Measurements from ENCODE around the gene CRISP1. TPM values are rescaled to one million over a fixed set of nuclear protein-coding genes. Genes with fewer than 3 reads are reported as not detected.
"Not testable (repeated sequence)": the region's sequence is repeated elsewhere in the genome, so short reads cannot be mapped to it uniquely, and the experiment has no call there.

The CRISP1 gene
- total RNA-seq, 1 donor from 2014 or later, result not detected

- DNase-seq (no peak), ATAC-seq (no peak)
- intact Hi-C loops (cut with micrococcal nuclease), result loop anchor here (10.0 kb wide), 1 partner anchor 313 kb away; no protein-coding TSS in a partner anchor
Observed at GRCh38 chr6:49847673-49848072, 18.7 kb downstream of the CRISP1 start.

DNA sequence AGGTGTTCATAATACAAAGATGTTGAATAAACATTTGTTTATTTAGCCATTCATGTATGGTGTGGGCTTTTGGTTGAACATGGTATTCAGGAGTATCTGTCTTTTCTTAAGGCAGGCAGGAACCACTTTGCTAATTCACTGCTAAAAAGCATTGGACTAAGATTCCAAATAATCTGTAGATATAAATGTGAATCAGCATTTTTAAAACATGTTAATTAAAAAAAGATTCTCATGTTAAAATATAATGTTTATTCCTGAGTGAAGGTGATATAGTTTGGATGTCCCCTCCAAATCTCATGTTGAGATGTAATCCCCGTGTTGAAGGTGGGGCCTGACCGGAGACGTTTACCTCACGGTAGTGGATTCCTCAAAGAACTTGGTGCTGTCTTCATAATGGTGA, 19.3 kb downstream of the CRISP1 start:
- no peak for DNase-seq
- ATAC-seq, result no peak
- intact Hi-C loops (cut with micrococcal nuclease), result loop anchor here (10.0 kb wide), 1 partner anchor 312 kb away; no protein-coding TSS in a partner anchor

GRCh38 chr6:49841424-49841823, 24.9 kb downstream of the CRISP1 start:
- intact Hi-C loops (cut with micrococcal nuclease), result loop anchor here (10.0 kb wide), 1 partner anchor 307 kb away; no protein-coding TSS in a partner anchor
- ATAC-seq (no peak), DNase-seq (no peak)

GRCh38 chr6:49839957-49840356, 26.4 kb downstream of the CRISP1 start:
- intact Hi-C loops (cut with micrococcal nuclease), result loop anchor here (10.0 kb wide), 1 partner anchor 305 kb away; no protein-coding TSS in a partner anchor
- DNase-seq, result no peak

GRCh38 chr6:49839162-49839561, 27.2 kb downstream of the CRISP1 start:
- no peak for DNase-seq
- no peak for ATAC-seq
- intact Hi-C loops (cut with micrococcal nuclease), result no loop called here

More at GRCh38 chr6:49839957-49840356, 26.4 kb downstream of the CRISP1 start:
- no peak for ATAC-seq

DNA sequence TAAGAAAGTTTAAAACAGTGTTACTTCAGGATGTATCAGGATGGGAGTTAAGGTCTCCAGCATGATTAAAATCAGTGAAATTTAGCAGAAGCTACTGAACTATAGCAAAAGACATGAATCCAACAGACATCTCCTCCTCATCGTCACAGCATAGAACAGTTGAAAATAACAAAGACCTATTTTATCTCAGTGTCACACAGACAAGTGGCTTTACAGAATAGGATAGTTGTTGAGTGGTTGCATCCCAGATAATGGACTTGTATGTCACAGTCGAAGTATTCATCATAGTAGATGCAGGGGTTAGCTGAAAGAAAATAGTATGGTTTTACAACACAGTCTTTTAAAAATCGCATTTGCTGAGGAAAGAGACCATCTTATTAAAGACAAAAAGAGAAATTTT, 31.2 kb downstream of the CRISP1 start:
- ATAC-seq (no peak), DNase-seq (no peak)
- intact Hi-C loops (cut with micrococcal nuclease), result no loop called here

DNA sequence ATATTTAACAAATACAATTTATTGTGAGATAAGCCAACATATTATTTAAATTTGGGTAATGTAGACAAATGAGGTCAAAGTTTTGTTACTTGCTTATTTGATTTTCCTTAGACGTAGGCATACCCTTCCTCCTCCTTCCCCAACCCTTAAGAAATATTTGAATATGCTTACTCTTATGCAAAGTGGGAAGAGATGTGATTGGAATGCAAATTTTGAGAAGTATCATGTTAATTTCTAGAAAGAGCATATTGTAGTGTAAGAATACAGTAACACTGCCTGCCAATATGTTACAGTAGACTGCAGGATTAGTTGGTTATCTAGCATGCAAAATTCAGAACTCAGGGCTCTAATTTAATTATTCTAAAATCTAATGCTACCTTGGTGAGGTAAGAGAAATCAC, 32.9 kb downstream of the CRISP1 start:
- DNase-seq (no peak), ATAC-seq (no peak)
- intact Hi-C loops (cut with micrococcal nuclease), result no loop called here

- no peak for DNase-seq
- intact Hi-C loops (cut with micrococcal nuclease), result no loop called here
Observed at GRCh38 chr6:49826743-49827406, 39.5 kb downstream of the CRISP1 start.

DNA sequence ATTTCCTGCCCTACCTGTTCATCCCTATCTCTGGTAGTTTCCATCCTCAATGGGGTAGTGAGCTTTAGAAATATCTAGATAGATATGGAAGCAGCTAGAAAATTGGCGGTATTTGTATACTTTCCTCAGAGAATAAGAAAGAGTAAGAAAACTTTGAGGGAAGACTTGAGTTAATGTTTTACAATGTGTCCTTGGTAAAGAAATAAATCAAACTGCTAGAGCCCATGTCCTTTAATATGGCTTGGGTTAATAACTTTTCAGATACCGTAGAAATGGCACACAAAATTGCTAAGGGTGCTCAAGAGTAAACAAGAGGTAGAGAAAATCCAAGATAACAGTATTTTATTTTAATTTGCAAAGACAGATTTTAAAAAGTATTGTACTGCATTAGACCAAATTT, 51.2 kb downstream of the CRISP1 start:
- ATAC-seq (no peak), DNase-seq (no peak)
- intact Hi-C loops (cut with micrococcal nuclease), result no loop called here

More at GRCh38 chr6:49826743-49827406, 39.5 kb downstream of the CRISP1 start:
- ATAC-seq, result no peak

- no peak for ATAC-seq
- no peak for DNase-seq
- intact Hi-C loops (cut with micrococcal nuclease), result no loop called here
Observed at GRCh38 chr6:49813248-49813647, 53.1 kb downstream of the CRISP1 start.

DNA sequence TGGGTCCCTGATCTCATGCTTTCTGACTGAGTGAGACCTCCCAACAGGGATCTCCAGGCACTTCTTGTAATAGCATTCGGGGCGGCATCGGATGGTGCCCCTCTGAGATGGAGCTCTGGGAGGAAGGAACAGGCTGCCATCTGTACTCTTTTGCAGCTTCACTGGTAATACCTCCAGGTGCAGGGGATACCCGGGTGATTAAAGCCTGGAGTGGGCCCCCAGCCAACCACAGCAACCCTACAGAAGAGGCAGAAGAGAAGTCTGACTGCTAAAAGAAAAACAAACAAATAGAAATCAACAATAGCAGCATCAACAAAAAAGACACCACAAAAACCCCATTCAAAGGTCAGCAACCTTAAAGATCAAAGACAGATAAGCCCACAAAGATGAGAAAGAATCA, 60.2 kb downstream of the CRISP1 start:
- ATAC-seq, result no peak
- no peak for DNase-seq
- intact Hi-C loops (cut with micrococcal nuclease), result no loop called here

GRCh38 chr6:49805246-49805645, 61.1 kb downstream of the CRISP1 start:
- DNase-seq (no peak), ATAC-seq (no peak)
- intact Hi-C loops (cut with micrococcal nuclease), result no loop called here

- intact Hi-C loops (cut with micrococcal nuclease), result no loop called here
- no peak for ATAC-seq
Observed at GRCh38 chr6:49801525-49801924, 64.8 kb downstream of the CRISP1 start.

GRCh38 chr6:49799090-49799489, 67.2 kb downstream of the CRISP1 start:
- no peak for ATAC-seq

More at GRCh38 chr6:49801525-49801924, 64.8 kb downstream of the CRISP1 start:
- no peak for DNase-seq

GRCh38 chr6:49796842-49797455, 69.4 kb downstream of the CRISP1 start:
- ATAC-seq; intact Hi-C loops (cut with micrococcal nuclease); DNase-seq: not testable (repeated sequence)

More at GRCh38 chr6:49799090-49799489, 67.2 kb downstream of the CRISP1 start:
- intact Hi-C loops (cut with micrococcal nuclease), result no loop called here
- DNase-seq, result no peak

- intact Hi-C loops (cut with micrococcal nuclease), result no loop called here
Observed at GRCh38 chr6:49790341-49790740, 76.0 kb downstream of the CRISP1 start.

DNA sequence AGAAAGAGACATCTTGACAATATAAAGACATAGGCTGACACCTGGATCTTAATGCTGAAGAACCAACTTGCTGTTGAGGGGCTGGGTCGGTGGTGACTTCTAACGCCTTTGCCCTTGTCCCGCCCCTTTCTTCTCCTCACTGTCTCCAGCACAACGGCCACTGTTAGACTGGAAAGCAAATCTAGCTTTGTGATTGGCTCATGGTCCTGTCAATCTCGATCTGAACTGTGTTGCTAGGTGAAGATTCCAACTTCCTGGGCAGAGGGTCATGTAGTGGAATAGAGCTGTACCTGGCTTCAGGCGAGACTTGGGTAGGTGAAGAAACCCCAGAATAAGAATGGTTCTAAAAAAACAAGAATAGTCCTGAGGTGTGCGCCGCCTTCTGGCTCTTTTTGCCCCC, 79.2 kb downstream of the CRISP1 start, which contains the start of gene PGK2:
Gene PGK2 (minus strand): TSS at position 110 of the 400 bp plus-strand sequence. CDS start 98 bp downstream, at position 12.
- no peak for ATAC-seq
- intact Hi-C loops (cut with micrococcal nuclease), result no loop called here

More at GRCh38 chr6:49790341-49790740, 76.0 kb downstream of the CRISP1 start:
- DNase-seq (no peak), ATAC-seq (no peak)

DNA sequence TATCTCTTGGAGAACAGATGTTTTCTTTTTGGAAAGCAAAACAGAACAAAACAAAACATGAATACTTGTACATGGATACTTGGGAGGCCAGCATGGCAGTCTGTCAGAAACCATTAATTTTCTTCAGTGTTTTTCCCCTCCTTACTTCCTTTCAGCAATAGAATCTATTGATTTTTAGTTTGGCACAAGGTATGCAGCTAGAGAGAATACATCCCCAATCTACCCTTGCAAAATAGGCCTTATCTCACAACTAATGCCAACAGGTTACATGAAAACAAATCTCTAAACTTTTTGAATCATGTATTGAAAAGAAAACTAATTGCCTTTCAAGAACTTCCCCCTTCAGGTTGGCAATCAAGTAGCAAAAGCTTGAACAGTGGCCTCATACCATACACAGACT, 82.1 kb downstream of the CRISP1 start:
- DNase-seq (no peak), ATAC-seq (no peak)
- intact Hi-C loops (cut with micrococcal nuclease), result no loop called here

More for the DNA sequence above, 79.2 kb downstream of the CRISP1 start, which contains the start of gene PGK2:
- no peak for DNase-seq

Data from left ventricle myocardium superior (tissue), 1 donor.